HEK293T (cell line): ENCODE results near the gene SERGEF.

Source experiments
- ARNT ChIP-seq: fragments of 450-650 bp; IDR thresholded peaks from 2 replicates; pipeline ENCODE4 v1.6.1; 2017; ENCODE audit warnings: mild to moderate bottlenecking
- BHLHE40 ChIP-seq: fragments of 450-650 bp; IDR thresholded peaks from 2 replicates; pipeline ENCODE4 v1.6.1; 2016; ENCODE audit warnings: mild to moderate bottlenecking, moderate library complexity, borderline replicate concordance
- CTBP1 ChIP-seq: fragments of 450-650 bp; IDR thresholded peaks from 2 replicates; pipeline ENCODE4 v1.6.1; 2016; ENCODE audit warnings: borderline replicate concordance
- ELF4 ChIP-seq: fragments of 450-650 bp; IDR thresholded peaks from 2 replicates; pipeline ENCODE4 v1.6.1; 2017; ENCODE audit warnings: antibody characterized with exemption
- FOXA1 ChIP-seq: fragments of 450-650 bp; IDR thresholded peaks from 2 replicates; pipeline ENCODE4 v1.6.1; 2016; ENCODE audit warnings: mild to moderate bottlenecking
- FOXK2 ChIP-seq: fragments of 450-650 bp; IDR thresholded peaks from 2 replicates; pipeline ENCODE4 v1.6.1; 2016; ENCODE audit warnings: mild to moderate bottlenecking
- FOXM1 ChIP-seq: fragments of 450-650 bp; IDR thresholded peaks from 2 replicates; pipeline ENCODE4 v1.6.1; 2017; ENCODE audit warnings: mild to moderate bottlenecking, borderline replicate concordance
- HDGF ChIP-seq: fragments of 450-650 bp; IDR thresholded peaks from 2 replicates; pipeline ENCODE4 v1.6.1; 2017; ENCODE audit warnings: antibody characterized with exemption, borderline replicate concordance
- L3MBTL2 ChIP-seq: fragments of 450-650 bp; conservative IDR thresholded peaks from 2 replicates; pipeline ENCODE4 v1.6.1; 2016; ENCODE audit warnings: mild to moderate bottlenecking
- LEF1 ChIP-seq: fragments of 450-650 bp; IDR thresholded peaks from 2 replicates; pipeline ENCODE4 v1.6.1; 2017; ENCODE audit warnings: mild to moderate bottlenecking, borderline replicate concordance
- PKNOX1 ChIP-seq: fragments of 450-650 bp; IDR thresholded peaks from 2 replicates; pipeline ENCODE4 v1.6.1; 2016
- SP1 ChIP-seq: fragments of 450-650 bp; IDR thresholded peaks from 2 replicates; pipeline ENCODE4 v1.6.1; 2017
- SUZ12 ChIP-seq: fragments of 450-650 bp; IDR thresholded peaks from 2 replicates; pipeline ENCODE4 v1.6.1; 2016; ENCODE audit warnings: mild to moderate bottlenecking
- TARDBP ChIP-seq: fragments of 450-650 bp; IDR thresholded peaks from 2 replicates; pipeline ENCODE4 v1.6.1; 2016

DNA sequence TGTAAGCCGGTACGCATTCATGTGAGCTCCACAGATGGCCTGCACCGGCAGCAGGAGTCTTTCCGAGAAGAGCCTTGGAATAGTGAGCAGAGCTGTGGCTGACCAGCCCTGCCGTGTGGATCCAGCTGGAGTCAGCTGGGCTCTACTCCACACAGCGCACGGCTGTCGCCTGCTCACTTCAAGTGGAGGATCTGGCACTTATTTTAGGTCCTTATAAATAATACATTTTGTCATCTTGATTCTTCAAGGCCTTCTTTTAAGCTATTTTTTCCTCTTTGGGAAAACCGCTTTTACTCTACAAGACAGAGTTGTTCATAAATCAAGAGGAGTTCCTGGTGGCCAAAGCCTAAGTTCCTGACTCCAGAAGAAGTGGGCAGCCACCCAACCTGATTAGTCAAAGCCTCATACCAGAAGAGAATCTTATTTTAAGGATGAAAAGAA is 184.5 kb downstream of the SERGEF start:
- TF ChIP-seq LEF1 (no peak), L3MBTL2 (no peak), FOXA1 (no peak), ELF4 (no peak), BHLHE40 (no peak), SP1 (no peak), SUZ12 (no peak), PKNOX1 (no peak), FOXK2 (no peak), FOXM1 (no peak), TARDBP (no peak), ARNT (no peak), HDGF (no peak), CTBP1 (no peak)
